Spleen (tissue), 11 donors: ENCODE data around the gene CROCC. TPM values are rescaled to one million over a fixed set of nuclear protein-coding genes. Genes with fewer than 3 reads are reported as not detected.

Experiments
- DNase-seq: peaks from one replicate; pipeline ENCODE4 v3.0.0-alpha.2; 2020
- H3K27ac ChIP-seq, 8 donors: fragments of 200-600 bp; sonication (generic) in 7 of 8; 1 replicate in 4 of 8; 2 replicates in 4 of 8; pipeline versions ENCODE4 v1.5.0 to v1.8.0; 2016 to 2021; ENCODE audit warnings: inconsistent platforms in 4 of 8, mild to moderate bottlenecking in 4 of 8, moderate library complexity in 1 of 8
- H3K27me3 ChIP-seq, 7 donors: fragments of 200-600 bp; sonication (generic) in 6 of 7; replicated peaks in 1 of 7; 1 replicate in 4 of 7; 2 replicates in 3 of 7; pipeline versions ENCODE4 v1.5.0 to v1.8.0; 2016 to 2021; ENCODE audit warnings: inconsistent platforms in 3 of 7, mild to moderate bottlenecking in 1 of 7
- H3K36me3 ChIP-seq, 6 donors: fragments of 200-600 bp; sonication (generic) in 5 of 6; 1 replicate in 4 of 6; 2 replicates in 2 of 6; pipeline versions ENCODE4 v1.5.0 to v1.8.0; 2016 to 2021; ENCODE audit warnings: inconsistent platforms in 2 of 6
- H3K4me1 ChIP-seq, 6 donors: fragments of 200-600 bp; sonication (generic) in 5 of 6; 1 replicate in 3 of 6; 2 replicates in 3 of 6; pipeline versions ENCODE4 v1.5.0 to v1.8.0; 2016 to 2021; ENCODE audit warnings: inconsistent platforms in 3 of 6
- H3K4me3 ChIP-seq, 8 donors: fragments of 200-600 bp; sonication (generic) in 7 of 8; 1 replicate in 4 of 8; 2 replicates in 4 of 8; pipeline versions ENCODE4 v1.5.0 to v1.8.0; 2016 to 2021; ENCODE audit warnings: inconsistent platforms in 4 of 8, mild to moderate bottlenecking in 4 of 8, moderate library complexity in 2 of 8
- H3K9me3 ChIP-seq, 8 donors: fragments of 200-600 bp; sonication (generic) in 7 of 8; 1 replicate in 4 of 8; 2 replicates in 4 of 8; pipeline versions ENCODE4 v1.5.0 to v1.8.0; 2016 to 2021; ENCODE audit warnings: inconsistent platforms in 4 of 8
- POLR2A ChIP-seq, 3 donors: fragments of 450-650 bp; IDR thresholded peaks; one replicate each; pipeline ENCODE4 v1.5.1; 2017; ENCODE audit warnings: antibody characterized with exemption in 3 of 3, mild to moderate bottlenecking in 1 of 3
- POLR2AphosphoS5 ChIP-seq, 3 donors: sonication (generic); formaldehyde crosslinking; IDR thresholded peaks; one replicate each; pipeline ENCODE4 v1.5.1; 2017; ENCODE audit warnings: antibody characterized with exemption in 3 of 3
- WGBS, 5 donors: extraction: QIAGEN DNeasy Blood & Tissue Kit in 3 of 5; methylation state at CpG; one replicate each; pipeline versions ENCODE4 v1.1.5 to v1.1.7; 2013 to 2018; 5-methylcytosine and 5-hydroxymethylcytosine counted together
- intact Hi-C: fragments of 100-400 bp; cut with DNase I; formaldehyde crosslinking; loops from one replicate; pipeline ENCODE4 v1.15.0; 2023; ENCODE audit warnings: low total_unique reads
- polyA plus RNA-seq, 3 donors: library from polyadenylated mRNA; stranded (reverse); fragments of 200-250 nt; gene quantifications; one replicate each; pipeline ENCODE4 v1.2.1, GENCODE V29; 2013
- total RNA-seq, 7 donors: library from RNA; depleted of rRNA in 3 of 7; stranded (reverse); fragments of >200 nt in 3 of 7; fragmentation: NEBNext Ultra II Directional in 4 of 7; extraction: Animal tissue kit (Norgen Biotek cat#: 25700) in 4 of 7; gene quantifications; one replicate each; pipeline versions ENCODE4 v1.1.0 to v1.2.1, GENCODE V29; 2016 to 2021
- TF ChIP-seq, protein P1 (sequence below), 11 experiments: fragments of 200-600 bp in 7 of 11; fragments of 450-650 bp in 4 of 11; sonication (generic) in 4 of 11; IDR thresholded peaks in 8 of 11; conservative IDR thresholded peaks in 3 of 11; 1 replicate in 7 of 11; 2 replicates in 4 of 11; pipeline versions ENCODE4 v1.4.0 to v1.8.0; 2016 to 2021; ENCODE audit warnings: antibody characterized with exemption in 11 of 11, inconsistent platforms in 4 of 11, mild to moderate bottlenecking in 1 of 11
- donor health status: healthy with polysubstance abuse.
- donor health status: DM: no; HTN: no; CAD: no; lungs with moderate emphysema.
- donor health status: DM: no; HTN: no; CAD: no.
- donor health status: Bipolar disorder and iron deficiency.
- donor health status: healthy.
- donor health status: DM: no; HTN: no; CAD: no.
- donor health status: DM: yes; HTN: yes; CAD: no.

CROCC gene
- total and polyA plus RNA-seq, 10 donors = 14.5 to 55.4 (median 30.7) TPM

DNA sequence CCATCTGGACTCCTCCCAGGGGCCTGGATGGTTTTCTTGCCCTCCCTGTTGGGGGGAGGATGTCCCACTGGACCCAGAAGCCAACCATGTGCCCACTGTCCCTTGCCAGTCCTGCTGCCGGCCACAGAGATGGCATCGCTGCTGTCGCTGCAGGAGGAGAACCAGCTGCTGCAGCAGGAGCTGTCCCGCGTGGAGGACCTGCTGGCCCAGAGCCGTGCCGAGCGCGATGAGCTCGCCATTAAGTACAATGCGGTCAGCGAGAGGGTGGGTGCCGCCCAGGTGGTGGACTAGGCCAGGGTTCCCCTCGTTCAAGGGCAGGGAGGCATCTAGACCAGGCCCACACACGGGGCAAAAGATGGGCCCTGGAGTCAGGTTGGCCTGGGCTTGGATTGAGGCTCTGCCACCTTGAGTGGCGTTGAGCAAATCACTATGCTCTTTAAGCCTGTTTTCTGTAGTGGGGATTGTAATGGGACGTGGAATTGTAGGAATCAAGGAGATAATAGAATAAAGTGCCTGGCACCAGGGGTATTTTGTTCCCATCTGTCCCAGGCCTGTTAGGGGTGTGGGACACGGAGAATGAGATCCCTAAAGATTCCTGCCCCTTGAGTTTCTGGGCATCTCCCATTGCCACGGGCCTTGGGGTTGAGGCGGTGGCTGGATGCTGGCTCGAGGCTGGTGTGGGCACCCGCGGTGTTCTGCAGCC, 2.6 kb downstream of the CROCC start:
- intact Hi-C loops = no loop called here
- H3K9me3 ChIP-seq = no peaks in the 10 kb centered on the region
- WGBS, 5 donors = 86 to 93% (median 89%) methylated on average over 22 to 23 of the region's 23 CpGs
- no peaks in the 10 kb centered on the region for H3K36me3 ChIP-seq
- H3K4me1 ChIP-seq = peaks cover 9 to 16% (median 13%) of the 10 kb centered on the region in 6 donors
- H3K27ac ChIP-seq = no peak overlapping the region
- H3K4me3 ChIP-seq = no peak overlapping the region
- no peak for TF ChIP-seq POLR2A (IDR thresholded peaks at IDR 0.05)
- TF ChIP-seq POLR2AphosphoS5 (IDR thresholded peaks at IDR 0.05) = no peak
- TF ChIP-seq, protein P1, sequence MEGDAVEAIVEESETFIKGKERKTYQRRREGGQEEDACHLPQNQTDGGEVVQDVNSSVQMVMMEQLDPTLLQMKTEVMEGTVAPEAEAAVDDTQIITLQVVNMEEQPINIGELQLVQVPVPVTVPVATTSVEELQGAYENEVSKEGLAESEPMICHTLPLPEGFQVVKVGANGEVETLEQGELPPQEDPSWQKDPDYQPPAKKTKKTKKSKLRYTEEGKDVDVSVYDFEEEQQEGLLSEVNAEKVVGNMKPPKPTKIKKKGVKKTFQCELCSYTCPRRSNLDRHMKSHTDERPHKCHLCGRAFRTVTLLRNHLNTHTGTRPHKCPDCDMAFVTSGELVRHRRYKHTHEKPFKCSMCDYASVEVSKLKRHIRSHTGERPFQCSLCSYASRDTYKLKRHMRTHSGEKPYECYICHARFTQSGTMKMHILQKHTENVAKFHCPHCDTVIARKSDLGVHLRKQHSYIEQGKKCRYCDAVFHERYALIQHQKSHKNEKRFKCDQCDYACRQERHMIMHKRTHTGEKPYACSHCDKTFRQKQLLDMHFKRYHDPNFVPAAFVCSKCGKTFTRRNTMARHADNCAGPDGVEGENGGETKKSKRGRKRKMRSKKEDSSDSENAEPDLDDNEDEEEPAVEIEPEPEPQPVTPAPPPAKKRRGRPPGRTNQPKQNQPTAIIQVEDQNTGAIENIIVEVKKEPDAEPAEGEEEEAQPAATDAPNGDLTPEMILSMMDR (IDR thresholded peaks at IDR 0.05 in 8 of 11, conservative IDR thresholded peaks at IDR 0.05 in 3 of 11) = no peak
- H3K27me3 ChIP-seq = peaks cover 0 to 20% (median 0%) of the 10 kb centered on the region in 7 donors
- DNase-seq = no peak

DNA sequence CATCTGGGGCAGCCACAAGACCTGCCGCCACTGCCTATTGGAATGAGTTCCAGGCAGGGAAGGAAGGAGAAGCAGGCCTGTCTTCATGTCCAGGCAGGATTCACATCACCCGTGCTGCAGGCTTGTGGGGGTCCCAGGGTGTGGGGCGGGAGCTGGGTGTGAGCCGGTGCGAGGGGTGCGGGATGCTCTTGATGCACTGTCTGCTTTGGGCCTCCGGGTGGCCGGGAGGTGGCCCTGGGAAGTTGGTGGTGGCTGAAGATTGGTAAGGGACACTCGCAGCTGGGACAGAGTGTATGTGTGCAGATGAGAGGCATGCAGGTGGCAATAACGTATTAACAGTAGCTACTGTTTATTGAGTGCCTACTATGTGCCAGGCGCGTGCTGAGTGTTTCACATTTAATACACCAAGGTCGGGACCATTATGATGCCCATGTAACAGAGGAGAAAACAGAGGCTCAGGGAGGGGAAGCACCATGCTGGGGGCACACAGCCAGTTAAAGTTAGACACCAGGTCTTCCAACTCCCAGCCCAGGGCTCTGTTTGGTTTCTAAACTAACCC, 3.3 kb downstream of the CROCC start:
- WGBS, 5 donors = 89 to 95% (median 91%) methylated on average over 13 of the region's 13 CpGs
- Histone ChIP-seq H3K4me1 (peaks cover 9 to 16% (median 13%) of the 10 kb centered on the region in 6 donors), H3K27ac (no peak overlapping the region), H3K36me3 (peaks cover 0 to 1% (median under 1%) of the 10 kb centered on the region in 6 donors), H3K27me3 (peaks cover 0 to 20% (median 0%) of the 10 kb centered on the region in 7 donors), H3K9me3 (no peaks in the 10 kb centered on the region), H3K4me3 (no peak overlapping the region)
- DNase-seq = no peak
- intact Hi-C loops = no loop called here
- TF ChIP-seq POLR2AphosphoS5 (IDR thresholded peaks at IDR 0.05) = no peak
- TF ChIP-seq POLR2A (IDR thresholded peaks at IDR 0.05) = no peak
- TF ChIP-seq, protein P1 (IDR thresholded peaks at IDR 0.05 in 8 of 11, conservative IDR thresholded peaks at IDR 0.05 in 3 of 11) = no peak

DNA sequence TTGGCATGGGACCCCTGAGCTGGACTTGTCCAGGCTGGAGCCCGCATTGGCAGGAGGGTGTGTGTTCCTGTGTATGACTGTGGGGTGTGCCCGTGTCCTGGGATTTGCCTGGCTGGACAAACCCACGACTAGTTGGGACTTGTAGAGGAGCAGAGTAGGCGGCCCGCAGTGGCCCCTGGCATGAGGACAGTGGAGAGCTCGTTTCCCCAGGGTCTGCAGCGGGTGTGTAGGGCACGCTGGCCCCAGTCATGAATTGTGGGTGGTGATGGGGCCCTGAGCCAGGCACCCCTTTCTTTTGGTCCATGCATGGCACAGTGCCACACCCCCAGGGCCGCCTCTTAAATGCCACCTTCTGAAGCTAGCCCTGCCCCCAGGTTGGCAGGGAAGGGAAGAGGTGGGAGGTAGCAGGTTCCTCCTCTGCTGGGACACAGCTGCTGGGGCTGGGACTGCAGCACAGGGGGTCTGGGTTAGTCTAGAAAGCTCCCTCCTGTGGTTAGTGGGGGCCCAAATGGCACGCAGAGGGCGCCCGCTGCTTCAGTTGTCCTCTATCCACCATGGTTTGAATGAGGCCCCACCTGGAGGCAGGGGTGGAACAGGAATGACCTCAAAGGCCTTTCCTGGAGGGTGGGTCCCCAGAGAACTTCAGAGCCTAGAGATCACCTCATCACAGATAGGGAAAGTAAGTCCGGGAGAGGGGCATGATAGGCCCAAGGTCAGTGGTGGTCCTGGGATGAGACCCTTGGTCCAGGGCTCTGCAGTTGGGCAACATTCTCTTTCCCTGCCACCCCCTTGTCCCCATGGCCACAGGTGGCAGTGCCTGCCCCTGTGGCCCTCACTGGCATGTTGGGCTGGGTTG, 4.1 kb downstream of the CROCC start:
- Histone ChIP-seq H3K27ac (no peak overlapping the region), H3K9me3 (no peaks in the 10 kb centered on the region), H3K36me3 (peaks cover 0 to 9% (median 5%) of the 10 kb centered on the region in 6 donors), H3K4me3 (no peak overlapping the region), H3K27me3 (peaks cover 0 to 20% (median 0%) of the 10 kb centered on the region in 7 donors), H3K4me1 (peaks cover 9 to 15% (median 13%) of the 10 kb centered on the region in 6 donors)
- TF ChIP-seq, protein P1 (IDR thresholded peaks at IDR 0.05 in 8 of 11, conservative IDR thresholded peaks at IDR 0.05 in 3 of 11) = no peak
- TF ChIP-seq POLR2AphosphoS5 (IDR thresholded peaks at IDR 0.05) (no peak), POLR2A (IDR thresholded peaks at IDR 0.05) (no peak)
- DNase-seq = no peak
- 84 to 94% (median 90%) methylated on average over 13 of the region's 13 CpGs for WGBS, 5 donors
- intact Hi-C loops = no loop called here
